Measurements from ENCODE around the gene TRABD2A. TPM values are rescaled to one million over a fixed set of nuclear protein-coding genes. Genes with fewer than 3 reads are reported as not detected.

TRABD2A gene
- total and polyA plus RNA-seq, 2 donors (not counting 1 experiment from before 2014, with no cell fraction given): 4.4 to 14.4 TPM

DNA sequence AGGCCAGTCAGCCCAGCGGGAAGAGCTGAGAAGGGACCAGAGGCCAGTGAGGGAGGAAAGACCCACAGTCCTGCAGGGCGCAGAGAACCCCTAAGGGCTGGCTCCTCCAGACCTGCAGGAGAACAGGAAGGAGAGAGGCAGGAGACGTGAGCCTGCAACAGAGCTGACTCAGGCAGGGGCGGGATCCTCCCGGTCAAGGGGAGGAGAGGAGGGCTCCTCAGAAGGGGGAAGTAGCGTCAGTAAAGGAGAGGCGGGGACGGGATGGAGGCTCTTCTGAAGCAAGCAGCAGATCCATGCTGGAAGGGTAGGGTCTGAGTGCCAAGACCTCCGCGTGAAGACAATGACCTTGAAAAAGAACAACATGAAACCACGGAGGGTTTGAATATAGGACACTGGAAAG lies 50.8 kb downstream of the TRABD2A start:
- Histone ChIP-seq H4K20me1 (ENCODE audit: control insufficient read depth, extremely low read depth, insufficient read depth, low read length) (no peaks in the 10 kb centered on the region), H3K4me2 (ENCODE audit: extremely low read depth, insufficient read depth, low read length) (no peak overlapping the region), H3K36me3 (ENCODE audit: control insufficient read depth, insufficient read depth, low read length) (no peaks in the 10 kb centered on the region), H3K79me2 (ENCODE audit: control insufficient read depth, insufficient read depth, low read length) (no peaks in the 10 kb centered on the region), H3K4me1 (ENCODE audit: control insufficient read depth, extremely low read depth, insufficient read depth, low read length) (no peaks in the 10 kb centered on the region), H3K9me3 (ENCODE audit: control insufficient read depth, insufficient read depth, low read depth, low read length) (no peaks in the 10 kb centered on the region), H3K9ac (ENCODE audit: insufficient read depth, low read length) (no peak overlapping the region), H3K27me3 (ENCODE audit: control insufficient read depth, insufficient read depth, low read length) (no peaks in the 10 kb centered on the region), H3K4me3 (replicated peaks in 1 of 4; ENCODE audit: control extremely low read depth in 1 of 4, insufficient read depth in 1 of 4, low read depth in 3 of 4, low read length in 4 of 4) (no peak overlapping the region), H3K27ac (ENCODE audit: insufficient read depth, low read length) (no peak overlapping the region), H2AFZ (ENCODE audit: low read length) (no peak overlapping the region)
- TF ChIP-seq CTCF (conservative IDR thresholded peaks at IDR 0.05 in 1 of 2, IDR thresholded peaks at IDR 0.05 in 1 of 2; ENCODE audit: low read depth in 1 of 2, low read length in 2 of 2) (no peak), EZH2 (IDR thresholded peaks at IDR 0.05; ENCODE audit: low read length, missing control alignments) (no peak)
- peak in 1 of 2 donors; percentile 36 for DNase-seq (ENCODE audit: low read depth in 2 of 2)

- no peak overlapping the region for H3K9ac ChIP-seq (ENCODE audit: insufficient read depth, low read length)
- H3K27ac ChIP-seq (ENCODE audit: insufficient read depth, low read length): no peak overlapping the region
- H3K4me3 ChIP-seq (replicated peaks in 1 of 4; ENCODE audit: control extremely low read depth in 1 of 4, insufficient read depth in 1 of 4, low read depth in 3 of 4, low read length in 4 of 4): no peak overlapping the region
- DNase-seq (ENCODE audit: low read depth in 2 of 2): no peak
- H3K79me2 ChIP-seq (ENCODE audit: control insufficient read depth, insufficient read depth, low read length): no peaks in the 10 kb centered on the region
- H2AFZ ChIP-seq (ENCODE audit: low read length): no peak overlapping the region
- no peaks in the 10 kb centered on the region for H3K4me1 ChIP-seq (ENCODE audit: control insufficient read depth, extremely low read depth, insufficient read depth, low read length)
- no peaks in the 10 kb centered on the region for H3K36me3 ChIP-seq (ENCODE audit: control insufficient read depth, insufficient read depth, low read length)
- no peaks in the 10 kb centered on the region for H4K20me1 ChIP-seq (ENCODE audit: control insufficient read depth, extremely low read depth, insufficient read depth, low read length)
- H3K27me3 ChIP-seq (ENCODE audit: control insufficient read depth, insufficient read depth, low read length): no peaks in the 10 kb centered on the region
- H3K4me2 ChIP-seq (ENCODE audit: extremely low read depth, insufficient read depth, low read length): no peak overlapping the region
- H3K9me3 ChIP-seq (ENCODE audit: control insufficient read depth, insufficient read depth, low read depth, low read length): no peaks in the 10 kb centered on the region
- no peak for TF ChIP-seq CTCF (conservative IDR thresholded peaks at IDR 0.05 in 1 of 2, IDR thresholded peaks at IDR 0.05 in 1 of 2; ENCODE audit: low read depth in 1 of 2, low read length in 2 of 2)
- TF ChIP-seq EZH2 (IDR thresholded peaks at IDR 0.05; ENCODE audit: low read length, missing control alignments): no peak
Observed at GRCh38 chr2:84829693-84830092, 51.2 kb downstream of the TRABD2A start.

DNA sequence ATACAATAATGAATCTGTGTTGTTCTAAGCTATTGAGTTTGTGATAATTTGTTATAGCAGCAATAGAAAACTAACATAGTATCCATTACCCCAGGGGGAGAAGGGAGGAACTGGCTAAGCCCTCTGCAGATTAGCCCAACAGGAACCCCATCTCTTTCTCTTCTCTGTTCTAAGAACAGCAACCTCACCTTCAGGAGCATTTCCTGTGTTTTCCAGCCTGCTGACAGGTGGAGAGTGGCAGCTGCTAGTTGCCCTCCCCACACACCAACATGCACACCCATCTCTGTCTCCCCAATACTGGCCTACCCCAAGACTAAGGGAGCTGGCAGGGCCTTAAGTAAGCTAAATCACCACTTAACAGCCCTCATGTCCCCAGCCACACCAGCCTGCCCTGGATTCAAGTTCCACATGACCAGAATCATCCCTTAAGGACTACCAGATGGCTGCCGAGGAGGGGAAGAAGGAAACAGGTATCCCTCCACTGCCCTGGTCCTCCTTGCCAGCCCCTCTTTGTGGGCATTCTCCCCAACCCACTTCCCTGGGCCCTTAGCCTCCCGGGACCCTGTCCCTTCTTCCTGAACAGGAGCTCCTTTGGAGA lies 52.8 kb downstream of the TRABD2A start:
- Histone ChIP-seq H2AFZ (ENCODE audit: low read length) (no peak overlapping the region), H3K79me2 (ENCODE audit: control insufficient read depth, insufficient read depth, low read length) (no peaks in the 10 kb centered on the region), H3K4me3 (replicated peaks in 1 of 4; ENCODE audit: control extremely low read depth in 1 of 4, insufficient read depth in 1 of 4, low read depth in 3 of 4, low read length in 4 of 4) (no peak overlapping the region), H3K4me2 (ENCODE audit: extremely low read depth, insufficient read depth, low read length) (no peak overlapping the region), H3K36me3 (ENCODE audit: control insufficient read depth, insufficient read depth, low read length) (no peaks in the 10 kb centered on the region), H3K27ac (ENCODE audit: insufficient read depth, low read length) (no peak overlapping the region), H3K9ac (ENCODE audit: insufficient read depth, low read length) (no peak overlapping the region), H3K27me3 (ENCODE audit: control insufficient read depth, insufficient read depth, low read length) (no peaks in the 10 kb centered on the region), H3K4me1 (ENCODE audit: control insufficient read depth, extremely low read depth, insufficient read depth, low read length) (no peaks in the 10 kb centered on the region), H3K9me3 (ENCODE audit: control insufficient read depth, insufficient read depth, low read depth, low read length) (no peaks in the 10 kb centered on the region), H4K20me1 (ENCODE audit: control insufficient read depth, extremely low read depth, insufficient read depth, low read length) (no peaks in the 10 kb centered on the region)
- no peak for TF ChIP-seq EZH2 (IDR thresholded peaks at IDR 0.05; ENCODE audit: low read length, missing control alignments)
- TF ChIP-seq CTCF (conservative IDR thresholded peaks at IDR 0.05 in 1 of 2, IDR thresholded peaks at IDR 0.05 in 1 of 2; ENCODE audit: low read depth in 1 of 2, low read length in 2 of 2): no peak
- no peak for DNase-seq (ENCODE audit: low read depth in 2 of 2)
